Stimulated activated naive CD8-positive, alpha-beta T cell treated with anti-CD3 and anti-CD28 coated beads, Interleukin-15, amount 100 ng/mL, for 72 hours (primary cell): ENCODE measurements around the gene TMEM220.

ENCODE experiments used
- ATAC-seq: fragments of 150-1000 bp; cut with Tn5 transposase; 2 replicates; pipeline ENCODE4 v1.10.0; 2021; ENCODE audit warnings: mild to moderate bottlenecking, moderate library complexity
- DNase-seq, 2 donors: peaks; one replicate each; pipeline ENCODE4 v3.0.0; 2021 to 2022
- H3K27ac Mint-ChIP-seq, 2 donors: one replicate each; pipeline ENCODE4 v1.8.0; 2022; ENCODE audit warnings: mild to moderate bottlenecking in 2 of 2, mixed read lengths in 2 of 2, moderate library complexity in 2 of 2
- H3K27me3 Mint-ChIP-seq: one replicate; pipeline ENCODE4 v1.8.0; 2022; ENCODE audit warnings: mixed read lengths
- H3K4me1 Mint-ChIP-seq: one replicate; pipeline ENCODE4 v1.8.0; 2022; ENCODE audit warnings: mild to moderate bottlenecking, mixed read lengths
- H3K4me3 Mint-ChIP-seq, 2 donors: one replicate each; pipeline ENCODE4 v1.8.0; 2022; ENCODE audit warnings: mild to moderate bottlenecking in 2 of 2, mixed read lengths in 2 of 2, moderate library complexity in 1 of 2
- H3K9me3 Mint-ChIP-seq, 2 donors: one replicate each; pipeline ENCODE4 v1.8.0; 2022; ENCODE audit warnings: mixed read lengths in 2 of 2

TMEM220 gene

DNA sequence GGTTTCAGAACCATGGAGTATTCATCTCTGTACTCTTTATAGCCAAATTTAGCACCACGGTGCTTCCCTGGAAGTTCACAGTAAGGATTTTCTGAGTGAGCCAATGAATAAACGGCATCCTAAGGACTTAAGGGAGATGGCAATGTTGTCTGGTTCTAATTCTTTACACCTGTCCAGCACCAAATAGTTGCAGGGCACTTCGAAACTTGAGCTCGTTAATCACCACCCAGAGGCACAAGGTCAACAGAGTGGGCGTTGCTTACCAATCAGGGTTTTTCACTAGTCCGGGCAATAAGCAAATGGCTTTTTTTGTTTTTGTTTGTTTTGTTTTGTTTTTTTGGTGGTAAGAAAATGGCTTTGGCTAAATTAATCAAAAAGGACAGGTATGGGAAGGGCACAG, 28.2 kb upstream of the TMEM220 start:
- H3K4me3 Mint-ChIP-seq = no peak overlapping the region
- H3K9me3 Mint-ChIP-seq = no peaks in the 10 kb centered on the region
- DNase-seq = no peak
- no peak overlapping the region for H3K27ac Mint-ChIP-seq
- no peak for ATAC-seq
- H3K27me3 Mint-ChIP-seq = no peaks in the 10 kb centered on the region
- H3K4me1 Mint-ChIP-seq = no peaks in the 10 kb centered on the region

DNA sequence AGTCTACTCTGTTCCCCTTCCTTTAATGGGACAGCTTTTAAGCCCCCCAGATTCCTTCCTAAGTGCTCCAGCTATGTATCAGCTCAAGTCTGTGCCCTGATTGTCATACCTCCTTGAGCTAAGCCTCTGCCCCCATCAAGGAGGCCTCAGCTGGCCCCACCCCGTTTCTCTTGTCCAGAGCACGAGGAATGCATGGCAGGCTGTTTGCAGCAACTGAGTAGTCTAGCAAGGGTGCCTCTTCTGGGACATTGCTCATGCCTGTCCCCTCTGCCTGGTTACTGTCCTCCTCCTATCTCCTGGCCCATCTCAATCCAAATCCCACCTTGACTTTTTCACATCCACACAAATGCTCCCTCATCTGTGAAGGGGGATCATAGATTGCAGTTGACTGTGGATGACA, 27.8 kb upstream of the TMEM220 start:
- no peak overlapping the region for H3K4me3 Mint-ChIP-seq
- ATAC-seq (no peak), DNase-seq (no peak)
- no peaks in the 10 kb centered on the region for H3K27me3 Mint-ChIP-seq
- no peaks in the 10 kb centered on the region for H3K4me1 Mint-ChIP-seq
- H3K27ac Mint-ChIP-seq = no peak overlapping the region
- H3K9me3 Mint-ChIP-seq = no peaks in the 10 kb centered on the region

DNA sequence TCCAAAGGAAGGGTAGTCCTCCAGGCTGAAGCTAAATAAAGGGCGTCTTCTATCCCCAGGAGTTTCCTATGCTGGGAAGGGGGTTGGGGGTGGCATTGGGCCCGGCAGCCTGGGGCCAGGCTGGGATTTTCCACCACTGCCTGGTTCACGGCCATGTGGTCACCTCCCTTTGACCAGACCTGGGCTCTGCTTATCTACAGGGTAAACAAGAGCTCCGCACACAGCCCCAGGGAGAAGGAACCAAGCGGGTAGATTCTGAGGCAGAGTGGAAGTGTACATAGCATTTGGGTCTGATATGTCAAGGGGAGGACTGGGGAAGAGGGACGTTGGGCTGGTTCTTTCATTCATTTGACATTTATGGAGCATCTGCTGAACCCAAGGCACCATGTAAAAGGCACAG, 27.2 kb upstream of the TMEM220 start:
- no peak overlapping the region for H3K4me3 Mint-ChIP-seq
- DNase-seq (no peak), ATAC-seq (no peak)
- no peaks in the 10 kb centered on the region for H3K4me1 Mint-ChIP-seq
- no peak overlapping the region for H3K27ac Mint-ChIP-seq
- no peaks in the 10 kb centered on the region for H3K9me3 Mint-ChIP-seq
- H3K27me3 Mint-ChIP-seq = no peaks in the 10 kb centered on the region

DNA sequence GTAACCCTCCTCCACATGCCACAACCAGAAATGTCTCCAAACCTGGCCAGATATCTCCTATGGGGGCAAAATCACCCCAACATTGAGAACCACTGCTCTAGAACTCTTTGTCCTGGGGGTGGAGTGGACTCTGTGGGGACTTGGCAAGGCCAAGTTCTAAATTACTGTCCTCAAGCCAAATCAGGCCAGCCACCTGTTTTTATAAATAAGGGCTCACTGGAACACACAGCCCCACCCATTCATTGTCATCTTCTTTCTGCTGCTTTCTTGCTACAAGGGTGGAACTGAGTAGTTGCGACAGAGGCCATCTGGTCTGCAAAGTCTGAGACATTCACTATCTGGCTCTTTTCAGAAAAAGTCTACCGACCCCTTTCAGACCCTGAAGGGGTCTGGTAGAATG, 26.8 kb upstream of the TMEM220 start:
- Mint-ChIP-seq H3K27me3 (no peaks in the 10 kb centered on the region), H3K9me3 (no peaks in the 10 kb centered on the region), H3K4me1 (no peaks in the 10 kb centered on the region), H3K27ac (no peak overlapping the region), H3K4me3 (no peak overlapping the region)
- DNase-seq (no peak), ATAC-seq (no peak)

DNA sequence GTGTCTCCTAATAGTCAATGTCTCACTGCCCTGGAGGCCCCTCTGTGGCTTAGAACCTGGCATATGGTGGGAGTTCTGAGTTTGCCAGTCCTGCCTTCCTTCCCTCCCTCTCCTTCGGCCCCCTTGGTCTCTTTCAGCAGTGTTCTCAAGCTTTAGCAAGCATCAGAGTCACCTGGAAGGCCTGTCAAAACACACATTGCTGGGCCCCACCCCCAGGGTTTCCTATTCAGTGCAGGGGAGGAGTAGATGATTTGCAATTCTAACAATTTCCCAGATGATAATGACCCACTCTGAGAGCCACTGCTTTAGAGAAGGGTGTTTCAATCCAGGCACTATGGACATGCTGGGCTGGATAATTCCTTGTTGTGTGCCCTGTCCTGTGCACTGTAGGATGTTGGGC, 26.4 kb upstream of the TMEM220 start:
- no peaks in the 10 kb centered on the region for H3K27me3 Mint-ChIP-seq
- H3K4me3 Mint-ChIP-seq = no peak overlapping the region
- ATAC-seq = no peak
- no peak for DNase-seq
- no peaks in the 10 kb centered on the region for H3K9me3 Mint-ChIP-seq
- H3K4me1 Mint-ChIP-seq = no peaks in the 10 kb centered on the region
- H3K27ac Mint-ChIP-seq = peak overlapping the region in 1 of 2 donors; percentile 70

DNA sequence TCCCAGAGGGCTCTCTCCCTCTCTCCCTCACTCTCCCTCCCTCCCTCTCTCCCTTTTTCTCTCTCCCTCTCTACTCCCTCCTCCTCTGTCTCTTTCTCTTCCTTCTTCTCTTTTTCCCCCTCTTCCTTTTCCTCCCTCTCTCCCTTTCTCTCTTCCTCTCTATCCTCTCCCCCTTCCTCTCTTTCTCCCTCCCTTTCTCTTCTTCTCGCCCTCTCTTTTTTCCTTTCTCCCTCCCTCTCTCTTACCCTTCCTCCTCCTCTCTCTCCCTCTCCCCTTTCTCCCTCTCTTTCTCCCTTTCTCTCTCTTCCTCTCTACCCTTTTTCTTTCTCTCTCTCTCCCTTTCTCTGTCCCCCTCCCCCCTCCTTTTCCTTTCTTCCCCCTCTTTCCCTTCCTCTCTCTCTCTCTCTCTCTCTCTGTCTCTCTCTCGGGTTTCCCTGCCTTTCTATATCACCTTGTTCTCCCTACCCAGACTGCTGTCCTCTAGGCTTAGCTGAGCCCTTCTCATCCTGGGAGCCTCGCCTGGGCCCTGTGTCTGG, 25.8 kb upstream of the TMEM220 start:
- DNase-seq (no peak), ATAC-seq (no peak)
- Mint-ChIP-seq H3K9me3 (no peaks in the 10 kb centered on the region), H3K27ac (peak overlapping the region; percentile 70 to 86), H3K4me1 (no peaks in the 10 kb centered on the region), H3K27me3 (no peaks in the 10 kb centered on the region), H3K4me3 (no peak overlapping the region)

DNA sequence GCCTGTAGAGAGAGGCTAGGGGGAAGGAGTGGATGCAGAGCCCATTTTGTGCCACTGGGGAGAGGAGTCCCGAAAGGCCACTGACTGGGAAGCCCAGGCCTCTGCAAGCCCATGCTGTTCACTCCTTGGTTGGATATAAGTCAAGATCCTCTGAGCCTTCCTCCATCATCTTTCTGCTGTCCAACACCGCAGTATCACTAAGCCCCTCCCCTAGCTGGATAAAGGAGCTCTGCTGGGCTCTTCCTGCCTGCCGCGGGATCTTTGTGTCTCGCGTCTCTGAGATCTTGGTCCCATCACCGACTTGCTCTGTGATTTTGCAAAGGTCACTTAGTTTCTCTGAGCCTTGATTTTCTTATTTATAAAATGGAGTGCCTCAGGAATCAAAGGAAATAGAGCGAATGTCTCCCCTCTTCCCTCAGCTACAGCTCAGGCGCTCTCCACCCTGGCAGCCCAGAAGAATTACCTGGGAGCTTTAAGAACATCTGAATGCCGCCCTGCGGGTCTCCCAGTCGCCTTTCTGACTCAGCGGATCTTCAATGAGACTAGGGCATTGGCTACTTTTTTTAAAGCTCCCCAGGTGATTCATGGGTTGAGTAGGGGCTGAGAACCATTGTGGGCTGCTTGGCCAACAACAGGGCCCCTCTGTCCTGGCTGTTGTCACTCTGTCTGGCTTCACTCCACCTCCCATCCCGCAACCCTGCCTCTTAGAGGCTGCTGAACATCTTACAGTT, 25.2 kb upstream of the TMEM220 start:
- Mint-ChIP-seq H3K9me3 (no peaks in the 10 kb centered on the region), H3K27ac (peak overlapping the region; percentile 70 to 79), H3K4me3 (no peak overlapping the region), H3K4me1 (no peaks in the 10 kb centered on the region), H3K27me3 (no peaks in the 10 kb centered on the region)
- DNase-seq (no peak), ATAC-seq (no peak)

DNA sequence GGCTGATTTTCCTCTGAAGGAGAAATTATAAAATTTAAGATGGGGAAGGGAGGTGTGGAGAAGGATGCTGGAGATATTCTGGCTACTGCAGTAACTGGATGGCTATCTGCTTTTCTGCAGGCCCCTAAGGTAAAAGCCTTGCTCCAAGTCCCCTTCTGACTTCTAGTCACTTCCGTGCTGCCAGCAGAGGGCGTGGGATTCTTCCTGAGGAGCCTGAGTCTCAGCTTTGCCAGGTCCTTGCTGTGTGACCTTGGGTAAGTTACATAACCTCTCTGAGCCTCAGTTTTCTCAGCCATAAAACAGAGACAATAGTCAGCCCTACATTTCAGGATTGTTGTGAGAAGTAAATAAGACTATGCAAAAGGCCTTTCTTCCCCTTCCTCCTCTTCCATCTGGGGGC, 24.3 kb upstream of the TMEM220 start:
- Mint-ChIP-seq H3K27me3 (no peaks in the 10 kb centered on the region), H3K27ac (no peak overlapping the region), H3K4me1 (no peaks in the 10 kb centered on the region), H3K4me3 (no peak overlapping the region), H3K9me3 (no peaks in the 10 kb centered on the region)
- ATAC-seq = no peak
- DNase-seq = peak in 1 of 2 donors; percentile 12

DNA sequence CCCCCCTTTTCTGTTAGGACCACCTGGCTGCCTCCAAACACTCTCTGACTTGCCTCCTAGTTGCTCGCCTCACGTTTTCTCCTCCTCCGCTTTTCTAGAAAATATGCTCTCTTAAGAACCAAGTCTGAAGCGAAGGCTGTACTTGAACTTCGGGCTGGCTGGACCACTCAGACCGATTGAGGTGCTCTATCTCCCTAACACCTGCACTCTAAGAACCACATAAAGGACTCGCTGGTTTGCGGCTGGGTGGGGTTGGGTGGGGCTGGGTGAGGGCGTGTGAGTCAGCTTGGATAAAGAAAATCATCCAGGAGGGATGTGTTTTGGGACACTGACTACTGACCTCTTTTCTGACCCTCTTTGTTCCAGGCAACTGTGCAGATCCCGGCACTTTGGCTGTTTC, 22.9 kb upstream of the TMEM220 start:
- Mint-ChIP-seq H3K27me3 (no peaks in the 10 kb centered on the region), H3K27ac (no peak overlapping the region), H3K4me1 (no peaks in the 10 kb centered on the region), H3K9me3 (no peaks in the 10 kb centered on the region), H3K4me3 (no peak overlapping the region)
- no peak for ATAC-seq
- DNase-seq = no peak

DNA sequence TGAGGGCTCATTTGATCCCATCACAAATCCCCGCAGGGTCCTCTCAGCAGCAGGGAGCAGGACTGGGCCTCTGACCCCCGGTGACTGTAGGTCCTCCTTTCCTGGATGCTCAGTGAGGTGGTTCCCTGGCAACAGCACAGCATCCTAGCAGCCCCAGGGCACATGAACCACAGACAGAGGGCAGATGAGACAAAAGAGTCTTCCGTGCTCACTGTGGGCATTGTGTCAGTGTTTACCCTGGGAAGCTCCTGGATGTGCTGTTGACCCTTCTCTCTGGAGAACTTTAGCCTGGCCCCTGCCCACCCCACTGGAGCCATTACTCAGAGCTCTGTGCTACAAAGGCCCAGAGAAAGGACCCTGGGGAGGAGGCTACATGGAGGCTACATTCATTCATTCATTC, 21.7 kb upstream of the TMEM220 start:
- H3K27ac Mint-ChIP-seq = no peak overlapping the region
- no peak for ATAC-seq
- H3K4me3 Mint-ChIP-seq = no peak overlapping the region
- no peaks in the 10 kb centered on the region for H3K4me1 Mint-ChIP-seq
- no peak for DNase-seq
- H3K9me3 Mint-ChIP-seq = no peaks in the 10 kb centered on the region
- no peaks in the 10 kb centered on the region for H3K27me3 Mint-ChIP-seq

DNA sequence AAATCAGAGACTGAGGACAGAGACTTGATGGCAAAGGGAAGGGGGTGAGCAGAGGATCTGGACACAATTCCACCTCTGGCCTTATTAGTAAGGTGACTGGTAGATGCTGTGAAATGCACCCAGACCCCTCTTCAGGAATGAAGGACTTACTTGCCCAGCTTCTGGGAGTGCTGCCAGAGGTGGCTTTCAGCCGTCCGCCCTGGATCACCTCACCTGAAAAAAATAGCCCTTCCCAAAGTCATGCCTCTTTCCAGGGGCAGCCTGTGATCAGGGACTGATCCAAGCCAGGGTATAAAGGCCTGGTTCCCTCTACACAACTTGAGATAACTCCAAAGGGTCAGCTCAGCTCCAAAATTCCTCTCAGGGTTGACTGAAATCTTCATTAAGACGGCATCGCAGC, 20.4 kb upstream of the TMEM220 start:
- H3K27ac Mint-ChIP-seq = no peak overlapping the region
- peaks cover under 1% of the 10 kb centered on the region for H3K4me1 Mint-ChIP-seq
- no peak overlapping the region for H3K4me3 Mint-ChIP-seq
- no peaks in the 10 kb centered on the region for H3K9me3 Mint-ChIP-seq
- no peaks in the 10 kb centered on the region for H3K27me3 Mint-ChIP-seq
- no peak for ATAC-seq
- no peak for DNase-seq

DNA sequence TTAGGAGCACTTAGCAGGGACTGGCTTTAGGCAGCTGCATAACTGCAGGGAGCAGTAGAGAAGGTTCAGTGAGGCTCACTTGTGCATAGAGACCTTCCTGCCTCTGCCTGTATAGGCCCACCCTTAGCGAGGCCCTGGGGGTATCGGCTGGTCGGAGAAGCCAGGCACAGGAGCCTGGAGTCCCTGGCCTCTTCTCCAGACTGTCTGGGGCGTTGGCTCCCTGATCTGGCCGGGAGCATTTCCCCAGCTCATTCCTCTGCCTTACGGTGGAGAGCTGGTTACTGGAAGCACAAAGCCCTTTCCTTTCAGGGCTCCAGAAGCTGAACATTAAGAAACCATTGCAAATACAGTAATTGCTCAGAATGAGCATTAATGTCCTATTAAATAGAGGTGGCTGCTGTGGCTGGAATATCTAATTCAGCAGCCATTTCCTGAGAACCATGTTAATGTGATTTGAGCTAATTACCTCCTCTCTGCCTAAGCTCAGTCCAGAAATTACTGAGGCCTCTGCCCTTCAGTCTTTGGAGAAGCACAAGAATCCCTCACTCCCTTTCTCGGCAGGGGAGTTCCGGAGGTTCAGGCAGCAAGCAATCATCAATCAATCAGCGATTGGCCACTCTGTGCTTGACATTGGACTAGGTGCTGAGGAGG, 18.8 kb upstream of the TMEM220 start:
- DNase-seq = no peak
- no peak for ATAC-seq
- Mint-ChIP-seq H3K27ac (no peak overlapping the region), H3K27me3 (no peaks in the 10 kb centered on the region), H3K4me3 (no peak overlapping the region), H3K9me3 (no peaks in the 10 kb centered on the region), H3K4me1 (peaks cover 15% of the 10 kb centered on the region)

DNA sequence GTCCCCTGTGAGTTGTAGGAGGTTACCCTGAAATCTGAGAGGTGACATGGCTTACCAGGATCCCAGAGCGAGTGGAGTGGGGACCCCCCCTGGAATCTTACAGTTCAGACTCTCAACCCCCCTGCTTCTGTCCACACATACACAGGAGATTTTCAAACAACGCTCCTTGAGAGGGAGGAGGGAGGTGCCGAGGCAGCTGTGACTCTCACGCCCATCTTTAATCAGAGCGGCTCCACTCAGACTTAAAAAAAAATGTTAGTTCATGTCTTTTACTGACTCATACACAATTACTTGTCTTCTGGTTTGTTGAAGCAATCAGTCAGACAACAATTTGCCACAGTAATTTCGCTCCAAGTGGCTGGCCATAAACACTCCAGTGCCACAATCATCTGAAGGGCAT, 15.4 kb upstream of the TMEM220 start:
- ATAC-seq (no peak), DNase-seq (no peak)
- Mint-ChIP-seq H3K4me3 (no peak overlapping the region), H3K27ac (no peak overlapping the region), H3K9me3 (no peaks in the 10 kb centered on the region), H3K27me3 (no peaks in the 10 kb centered on the region), H3K4me1 (peaks cover 16% of the 10 kb centered on the region)

DNA sequence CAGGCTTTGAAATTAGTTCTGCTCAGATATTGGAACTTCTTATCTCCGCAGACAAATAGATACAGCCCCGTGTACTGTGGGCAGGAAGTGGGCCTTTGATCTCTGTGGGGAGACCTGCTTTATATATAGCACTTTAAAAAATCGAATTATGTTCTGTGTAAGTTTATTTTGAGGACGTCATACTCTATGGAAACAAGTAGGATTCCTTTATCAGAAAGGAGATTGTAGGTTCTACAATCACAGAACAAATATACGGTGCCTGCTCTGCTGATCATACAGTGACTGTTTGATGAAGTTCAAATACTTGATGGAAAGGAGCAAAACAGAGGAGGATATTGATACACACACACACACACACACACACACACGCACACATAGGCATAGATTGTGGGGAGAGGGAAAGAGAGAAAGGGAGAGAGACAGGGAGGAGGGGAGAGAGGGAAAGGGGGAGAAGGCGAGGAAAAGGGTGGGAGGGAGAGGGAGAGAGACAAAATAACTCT, 14.7 kb upstream of the TMEM220 start:
- H3K4me1 Mint-ChIP-seq = peaks cover 16% of the 10 kb centered on the region
- H3K27me3 Mint-ChIP-seq = no peaks in the 10 kb centered on the region
- H3K4me3 Mint-ChIP-seq = no peak overlapping the region
- no peak for DNase-seq
- ATAC-seq = peak; percentile 85
- peak overlapping the region in 1 of 2 donors; percentile 30 for H3K27ac Mint-ChIP-seq
- no peaks in the 10 kb centered on the region for H3K9me3 Mint-ChIP-seq

DNA sequence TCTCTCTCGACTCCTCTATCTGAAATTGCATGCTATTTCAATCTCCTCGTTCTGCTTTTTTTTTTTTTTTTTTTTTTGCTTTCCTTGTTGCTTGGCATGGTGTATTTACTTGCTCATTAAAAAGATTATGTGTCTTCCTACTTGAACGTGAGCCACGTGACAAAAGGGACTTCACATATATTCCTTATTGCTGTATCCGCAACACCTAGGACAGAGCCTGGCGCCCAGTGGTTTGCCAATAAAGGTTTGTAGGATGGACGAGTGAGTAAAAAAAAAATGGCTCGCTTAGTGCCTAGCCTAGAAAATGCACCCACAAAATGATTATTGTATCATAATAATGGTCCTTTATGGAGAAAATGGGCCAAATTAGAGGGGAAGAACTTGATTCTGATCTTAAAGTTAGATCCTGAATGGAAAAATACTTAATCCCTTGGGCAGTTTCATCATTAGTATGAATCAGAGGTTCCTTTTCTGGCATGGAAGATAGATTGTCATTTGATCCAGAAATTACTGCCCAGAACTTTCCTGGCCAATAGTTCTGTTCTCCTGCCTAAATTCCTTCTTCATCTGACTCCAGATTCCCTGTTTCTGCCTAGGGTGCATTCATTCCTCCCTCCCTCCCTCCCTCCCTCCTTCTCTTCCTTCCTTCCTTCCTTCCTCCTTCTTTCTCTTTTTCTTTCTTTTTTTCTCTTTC, 13.6 kb upstream of the TMEM220 start:
- DNase-seq = no peak
- H3K27ac Mint-ChIP-seq = no peak overlapping the region
- peaks cover 16% of the 10 kb centered on the region for H3K4me1 Mint-ChIP-seq
- no peaks in the 10 kb centered on the region for H3K27me3 Mint-ChIP-seq
- no peak overlapping the region for H3K4me3 Mint-ChIP-seq
- H3K9me3 Mint-ChIP-seq = no peaks in the 10 kb centered on the region
- ATAC-seq = no peak

DNA sequence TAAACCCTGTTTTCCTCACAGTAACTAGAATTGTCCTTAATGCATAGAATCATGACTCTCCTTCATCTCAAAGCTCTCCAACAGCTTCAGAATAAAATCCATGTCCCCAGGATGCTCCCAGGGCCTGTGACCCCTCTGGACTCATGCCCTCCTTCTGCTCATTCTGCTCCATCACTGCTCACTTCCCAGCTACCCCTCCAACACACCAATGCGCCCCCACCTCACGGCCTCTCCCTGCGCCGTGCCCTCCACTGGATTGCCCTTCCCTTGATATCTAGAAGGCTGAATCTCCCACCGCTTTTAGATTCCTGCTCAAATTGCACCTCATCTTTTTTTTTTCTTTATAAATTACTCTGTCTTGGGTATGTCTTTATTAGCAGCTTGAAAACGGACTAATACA, 12.6 kb upstream of the TMEM220 start:
- DNase-seq (no peak), ATAC-seq (no peak)
- Mint-ChIP-seq H3K27me3 (no peaks in the 10 kb centered on the region), H3K4me1 (peaks cover 16% of the 10 kb centered on the region), H3K4me3 (no peak overlapping the region), H3K27ac (peak overlapping the region in 1 of 2 donors; percentile 0), H3K9me3 (no peaks in the 10 kb centered on the region)
